Measurements from ENCODE around the gene SYT15.
"Not testable (repeated sequence)": the region's sequence is repeated elsewhere in the genome, so short reads cannot be mapped to it uniquely, and the experiment has no call there.

Gene SYT15

GRCh38 chr10:46589589-46589988, 10.7 kb downstream of the SYT15 start:
- DNase-seq (ENCODE audit: low read depth), result not testable (repeated sequence)

DNA sequence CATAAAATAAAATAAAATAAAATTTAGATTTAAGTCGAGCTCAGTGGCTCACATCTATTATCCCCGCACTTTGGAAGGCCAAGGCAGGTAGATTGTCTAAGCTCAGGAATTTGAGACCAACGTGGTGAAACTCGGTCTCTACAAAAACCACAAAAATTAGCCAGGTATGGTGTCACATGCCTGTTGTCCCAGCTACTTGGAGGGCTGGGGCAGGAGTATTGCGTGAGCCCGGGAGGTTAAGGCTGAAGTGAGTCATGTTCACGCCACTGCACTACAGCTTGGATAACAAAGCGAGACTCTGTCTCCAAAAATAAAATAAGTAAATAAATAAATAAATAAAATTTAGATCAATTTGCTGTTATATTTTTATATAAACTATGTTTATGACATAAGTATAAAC, 12.1 kb downstream of the SYT15 start:
- DNase-seq (ENCODE audit: low read depth), result not testable (repeated sequence)

- not testable (repeated sequence) for DNase-seq (ENCODE audit: low read depth)
These were observed 14.4 kb downstream of the SYT15 start for GRCh38 chr10:46593307-46593706.

GRCh38 chr10:46594453-46595063, 15.6 kb downstream of the SYT15 start:
- DNase-seq (ENCODE audit: low read depth), result not testable (repeated sequence)

GRCh38 chr10:46596570-46596969, 17.6 kb downstream of the SYT15 start:
- not testable (repeated sequence) for DNase-seq (ENCODE audit: low read depth)

- DNase-seq (ENCODE audit: low read depth), result not testable (repeated sequence)
These were observed 18.8 kb downstream of the SYT15 start for GRCh38 chr10:46597616-46598246.

DNA sequence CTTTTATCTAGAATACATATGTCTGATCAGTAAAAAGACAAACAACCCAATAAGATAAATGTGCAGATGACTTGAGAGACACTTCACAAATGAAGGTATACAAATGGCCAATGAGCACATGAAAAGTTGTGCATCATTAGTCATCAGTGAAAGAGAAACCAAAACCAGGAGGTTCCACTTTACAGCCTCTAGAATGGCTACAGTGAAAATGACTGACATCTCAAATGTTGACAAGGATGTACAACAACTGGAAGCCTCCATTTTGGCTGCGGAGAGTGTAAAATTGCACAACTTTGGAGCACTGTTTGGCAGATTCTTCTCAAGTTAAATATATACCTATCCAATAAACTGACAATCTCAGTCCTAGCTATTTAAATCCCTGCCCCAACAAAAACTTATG, 21.6 kb downstream of the SYT15 start:
- DNase-seq (ENCODE audit: low read depth), result not testable (repeated sequence)

DNA sequence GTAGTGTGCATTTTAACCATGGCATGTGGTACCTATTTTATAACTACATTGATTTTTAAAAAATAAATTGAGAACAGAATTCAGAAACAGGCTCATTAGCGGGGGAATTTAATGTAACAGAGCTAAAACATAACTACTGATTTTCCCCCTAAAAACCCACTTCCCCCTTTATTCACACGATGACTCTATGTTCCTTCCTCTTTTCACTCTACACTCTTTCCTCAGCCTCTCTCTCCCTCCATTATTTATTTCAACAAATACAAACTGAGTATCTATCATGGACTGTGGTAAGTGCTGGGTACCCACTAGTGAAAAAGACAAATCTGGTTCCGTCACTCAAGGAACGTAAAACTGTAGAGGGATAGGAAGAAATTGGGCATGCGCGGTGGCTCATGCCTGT, 36.6 kb downstream of the SYT15 start:
- not testable (repeated sequence) for DNase-seq (ENCODE audit: low read depth)

DNA sequence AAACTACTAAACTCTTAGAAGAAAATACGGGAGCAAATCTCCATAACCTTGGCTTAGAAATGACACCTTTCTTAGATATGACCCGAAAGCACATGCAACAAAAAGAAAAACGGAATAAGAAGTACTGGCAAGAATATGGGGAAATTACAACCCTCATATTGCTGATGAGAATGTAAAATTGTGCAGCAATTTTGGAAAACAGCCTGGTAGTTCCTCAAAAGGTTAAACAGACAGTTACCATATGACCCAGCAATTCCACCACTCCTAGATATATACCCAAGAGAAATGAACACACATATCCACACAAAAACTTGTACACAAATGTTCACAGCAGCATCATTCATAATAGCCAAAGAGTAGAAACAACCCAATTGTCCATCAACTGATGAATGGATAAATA, 37.3 kb downstream of the SYT15 start:
- not testable (repeated sequence) for DNase-seq (ENCODE audit: low read depth)

DNA sequence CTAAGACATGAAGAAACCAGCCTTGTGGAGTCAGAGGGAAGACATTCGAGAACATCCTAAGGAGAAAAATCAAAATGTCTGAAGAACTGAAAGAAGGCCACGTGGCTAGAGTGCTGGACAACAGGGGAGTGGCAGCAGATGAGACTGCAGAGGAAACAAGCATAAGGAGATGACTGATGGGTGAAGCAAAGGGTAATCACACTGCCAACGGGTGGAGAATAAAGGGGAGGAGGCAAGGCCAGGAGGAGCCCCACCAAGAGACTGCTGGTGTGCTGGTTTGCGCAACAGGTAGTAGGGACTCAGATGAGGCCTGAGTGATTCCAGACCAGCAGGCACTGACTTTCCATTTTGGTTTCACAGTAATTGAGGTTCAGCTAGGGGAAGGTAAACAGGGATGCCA, 38.2 kb downstream of the SYT15 start:
- peak; percentile 11 for DNase-seq (ENCODE audit: low read depth)

DNA sequence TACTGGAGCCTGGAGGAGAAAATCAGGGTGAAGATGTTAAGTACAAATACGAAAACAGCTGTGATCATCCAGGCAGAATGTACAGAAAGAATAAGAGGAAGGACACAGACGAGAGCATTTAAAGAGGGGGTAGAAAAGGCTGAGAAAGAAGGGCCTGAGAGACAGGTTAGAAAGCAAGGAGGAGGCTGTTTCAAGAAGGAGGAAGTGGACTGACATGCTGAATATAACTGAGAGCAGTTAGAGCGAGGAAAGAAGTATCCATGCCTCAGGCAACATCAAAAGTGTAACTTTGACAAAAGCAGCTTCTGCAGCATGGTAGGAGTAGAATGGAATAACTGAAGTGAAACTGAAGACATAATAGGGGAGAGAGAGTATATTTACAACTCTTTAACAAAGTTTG, 39.0 kb downstream of the SYT15 start:
- not testable (repeated sequence) for DNase-seq (ENCODE audit: low read depth)

GRCh38 chr10:46623899-46624654, 45.1 kb downstream of the SYT15 start:
- DNase-seq (ENCODE audit: low read depth), result not testable (repeated sequence)

- not testable (repeated sequence) for DNase-seq (ENCODE audit: low read depth)
These were observed 50.9 kb downstream of the SYT15 start for GRCh38 chr10:46629805-46630204.

DNA sequence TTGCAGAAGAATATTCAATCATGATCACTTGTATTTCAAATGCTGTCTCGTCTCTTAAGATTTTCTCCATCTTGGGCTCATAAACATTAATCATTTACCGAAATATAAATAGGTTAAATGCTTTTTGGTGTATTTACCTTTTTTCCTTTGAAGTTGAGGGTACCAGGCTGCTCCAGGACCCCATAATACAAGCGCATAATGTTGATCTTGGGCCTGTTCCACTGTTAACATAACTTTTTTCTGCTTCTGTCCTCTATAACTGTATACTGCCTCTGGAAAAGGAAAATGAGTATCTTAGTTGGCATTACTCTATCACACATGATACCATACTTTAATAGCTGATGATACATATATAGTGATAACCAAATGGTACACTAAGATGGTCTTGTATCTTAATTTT, 51.9 kb downstream of the SYT15 start:
- not testable (repeated sequence) for DNase-seq (ENCODE audit: low read depth)

DNA sequence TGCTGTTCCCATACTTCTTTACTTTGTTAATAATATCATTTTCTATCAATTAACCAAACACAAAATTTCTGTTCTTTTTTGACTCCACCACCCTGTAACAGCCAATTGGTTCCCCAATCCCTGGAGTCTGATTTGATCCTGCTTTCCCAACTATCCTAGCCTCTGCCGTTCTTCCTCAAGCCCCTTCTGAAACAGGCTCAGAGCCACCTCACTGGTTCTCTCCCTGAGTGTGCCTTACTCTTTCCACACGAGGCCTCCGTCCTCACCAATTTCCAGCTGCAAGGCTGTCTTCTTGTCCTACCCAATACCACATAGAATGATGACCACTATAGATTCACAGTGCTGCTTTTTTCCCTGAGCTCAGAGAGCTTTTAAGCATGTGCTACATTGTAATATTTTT, 52.8 kb downstream of the SYT15 start:
- not testable (repeated sequence) for DNase-seq (ENCODE audit: low read depth)

DNA sequence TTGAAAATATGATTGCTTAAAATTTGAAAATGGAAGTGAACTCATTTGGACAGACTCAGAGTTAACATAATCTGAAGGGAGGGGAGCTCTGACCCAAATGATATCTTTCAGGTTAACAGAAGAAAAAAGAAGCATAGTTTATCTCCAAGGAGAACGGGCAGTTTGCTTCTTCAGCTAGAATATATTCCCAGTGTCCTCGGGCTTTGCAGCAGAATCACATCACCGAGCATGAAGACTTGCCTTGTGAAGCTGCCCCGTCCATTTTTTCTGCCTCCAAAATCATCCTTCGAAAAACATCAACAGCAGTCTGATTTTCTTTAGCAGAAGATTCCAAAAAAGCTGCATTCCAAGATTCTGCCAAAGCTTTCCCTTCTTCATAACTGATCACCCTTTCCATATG, 55.8 kb downstream of the SYT15 start:
- not testable (repeated sequence) for DNase-seq (ENCODE audit: low read depth)

GRCh38 chr10:46635364-46635959, 56.5 kb downstream of the SYT15 start:
- not testable (repeated sequence) for DNase-seq (ENCODE audit: low read depth)

GRCh38 chr10:46640005-46640404, 61.1 kb downstream of the SYT15 start:
- DNase-seq (ENCODE audit: low read depth), result peak; percentile 65
